NT2/D1 (cell line): ENCODE measurements around the gene CTNNAL1.

Experiments used
- SUZ12 ChIP-seq: IDR thresholded peaks from 2 replicates; pipeline ENCODE4 v1.6.1; 2011; ENCODE audit not compliant: insufficient read length, insufficient read depth; ENCODE audit errors: extremely low read depth
- YY1 ChIP-seq: IDR thresholded peaks from 2 replicates; pipeline ENCODE4 v1.6.1; 2011; ENCODE audit not compliant: insufficient read length, insufficient read depth
- ZNF274 ChIP-seq: IDR thresholded peaks from 2 replicates; pipeline ENCODE4 v1.6.1; 2011; ENCODE audit warnings: mild to moderate bottlenecking, low read depth, low read length

- TF ChIP-seq YY1 = no peak
- no peak for TF ChIP-seq ZNF274
- TF ChIP-seq SUZ12 = no peak
Measured at GRCh38 chr9:108973895-108974294, 39.4 kb downstream of the CTNNAL1 start.
